GM19239 (cell line): ENCODE results near the gene GRIA3.
"Not testable (repeated sequence)": the region's sequence is repeated elsewhere in the genome, so short reads cannot be mapped to it uniquely, and the experiment has no call there.

Experiments used
- DNase-seq: peaks from one replicate; pipeline ENCODE4 v3.0.0; 2011; ENCODE audit warnings: low spot score; ENCODE audit not compliant: insufficient read length
- FAIRE-seq: peaks from 2 replicates; lab custom pipeline; 2011; peaks lifted over from hg19 to GRCh38; lab: Jason Lieb, UNC

GRIA3 gene

DNA sequence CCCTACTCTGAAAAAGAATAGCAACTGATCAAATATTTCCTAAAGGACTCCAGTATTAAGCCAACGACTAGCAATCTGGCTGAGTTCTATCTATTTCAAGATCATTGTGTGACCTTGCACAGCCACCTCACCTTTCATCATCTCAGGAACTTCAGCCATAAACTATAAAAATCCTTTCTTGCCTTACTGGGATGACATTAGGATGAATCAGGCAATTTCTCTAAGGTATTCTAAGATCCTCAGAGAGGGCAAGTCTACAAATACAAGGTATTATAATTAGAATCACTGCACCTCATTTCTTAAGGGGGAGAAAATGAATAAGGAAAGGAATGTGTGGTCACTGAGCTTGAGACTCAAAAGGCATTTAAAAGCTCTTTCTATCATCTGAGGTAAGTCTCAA, 152.6 kb downstream of the GRIA3 start:
- FAIRE-seq (peak; percentile 60), DNase-seq (no peak)

DNA sequence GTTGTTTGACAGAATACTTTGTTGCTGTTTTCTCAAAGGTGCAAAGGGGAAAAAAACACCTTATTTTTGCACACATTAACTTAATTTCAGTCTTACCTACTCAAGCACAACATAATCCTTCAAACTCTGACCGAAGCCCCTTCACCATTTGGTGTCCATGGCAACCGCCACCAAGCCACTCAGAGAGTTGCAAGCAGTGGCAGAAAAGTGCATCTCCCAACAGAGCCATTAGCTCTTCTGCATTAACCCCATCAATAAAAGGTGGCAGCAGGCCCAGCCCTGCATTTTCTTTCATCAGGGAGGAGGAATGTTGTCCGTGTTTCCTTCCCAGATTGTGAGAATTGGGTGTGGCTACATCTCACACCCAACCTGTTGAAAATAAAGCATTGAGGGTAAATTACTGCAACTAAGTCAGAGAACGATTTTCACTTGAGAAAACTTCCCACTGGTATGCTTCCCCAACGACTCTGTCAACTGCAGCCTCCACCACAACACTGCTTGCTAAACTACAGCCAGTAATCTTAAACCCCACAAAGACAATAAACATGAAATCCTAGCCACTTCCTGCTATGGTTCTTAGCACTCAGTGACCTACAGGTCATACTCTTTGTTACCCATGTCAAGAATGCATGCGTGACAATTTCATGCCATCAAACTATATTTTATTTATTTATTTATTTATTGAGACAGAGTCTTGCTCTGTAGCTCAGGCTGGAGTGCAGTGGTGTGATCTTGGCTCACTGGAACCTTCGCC, 154.0 kb downstream of the GRIA3 start:
- no peak for FAIRE-seq
- no peak for DNase-seq

DNA sequence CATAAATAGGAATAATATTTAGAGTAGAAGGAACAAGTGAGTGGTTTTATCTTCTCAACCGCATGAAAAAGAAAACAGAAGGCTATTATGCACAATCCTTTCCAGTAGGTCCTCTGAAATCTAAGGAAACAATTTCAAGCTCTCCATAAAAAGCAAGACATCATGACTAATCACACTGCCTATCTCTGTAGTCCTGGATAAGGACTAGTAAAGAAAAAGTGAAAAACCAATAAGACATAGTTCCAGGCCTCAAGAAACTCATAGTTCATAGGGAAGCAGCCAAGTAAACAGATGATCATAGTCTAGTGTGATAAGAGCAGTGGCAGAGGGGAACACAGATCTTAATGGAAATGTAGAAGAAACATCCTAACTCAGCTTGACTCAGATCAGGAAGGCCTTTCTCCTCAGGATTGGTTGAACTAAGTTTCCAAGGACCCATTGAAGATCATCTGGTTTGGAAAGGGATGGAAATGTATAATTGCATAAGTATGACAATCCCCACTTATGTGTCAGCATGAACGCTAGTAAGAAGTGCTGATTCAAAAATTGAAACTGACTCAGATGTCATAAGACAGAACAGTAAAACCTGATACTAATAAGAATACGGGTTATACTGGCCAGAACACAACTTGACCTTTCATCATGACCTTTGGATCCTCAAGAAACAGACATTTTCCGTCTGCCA, 155.3 kb downstream of the GRIA3 start:
- DNase-seq: no peak
- FAIRE-seq: no peak

DNA sequence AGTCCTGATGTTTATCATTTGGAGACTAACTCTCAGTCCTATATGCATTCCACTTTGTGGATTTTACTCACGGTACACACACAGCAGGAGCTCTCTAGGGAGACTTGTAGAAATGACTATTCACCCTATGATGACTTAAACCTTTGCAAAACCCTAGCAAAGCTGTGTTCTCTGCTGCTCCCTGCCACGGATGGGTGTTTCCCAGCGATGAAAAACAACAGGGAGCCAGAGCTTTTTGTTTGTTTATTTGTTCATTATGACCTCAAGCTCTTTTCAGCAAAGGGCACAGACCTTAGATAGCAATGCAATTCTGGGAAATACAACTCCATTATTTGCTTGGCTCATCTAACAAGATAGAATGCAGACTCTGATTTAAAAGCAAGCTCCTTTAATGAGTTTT, 156.6 kb downstream of the GRIA3 start:
- FAIRE-seq (peak; percentile 64), DNase-seq (no peak)

DNA sequence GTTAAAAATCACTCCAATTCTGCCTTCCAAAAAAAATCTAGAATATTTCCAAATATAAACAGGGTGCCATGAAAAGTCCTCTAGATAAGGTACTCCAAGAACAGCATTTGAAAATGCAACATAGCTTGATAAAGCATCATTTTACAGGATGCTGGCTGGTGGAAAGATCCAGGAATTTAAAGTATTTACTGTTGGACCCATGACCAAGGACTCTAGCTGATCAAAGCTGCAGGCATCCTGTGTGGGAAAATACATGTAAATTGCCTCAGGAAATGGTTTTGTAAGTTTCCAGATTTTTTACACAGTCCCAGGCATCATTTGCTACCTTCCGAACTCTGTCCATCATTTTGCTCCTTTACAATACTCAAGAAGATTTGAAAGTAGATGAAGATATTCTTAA, 164.4 kb downstream of the GRIA3 start:
- DNase-seq: no peak
- peak; percentile 79 for FAIRE-seq

DNA sequence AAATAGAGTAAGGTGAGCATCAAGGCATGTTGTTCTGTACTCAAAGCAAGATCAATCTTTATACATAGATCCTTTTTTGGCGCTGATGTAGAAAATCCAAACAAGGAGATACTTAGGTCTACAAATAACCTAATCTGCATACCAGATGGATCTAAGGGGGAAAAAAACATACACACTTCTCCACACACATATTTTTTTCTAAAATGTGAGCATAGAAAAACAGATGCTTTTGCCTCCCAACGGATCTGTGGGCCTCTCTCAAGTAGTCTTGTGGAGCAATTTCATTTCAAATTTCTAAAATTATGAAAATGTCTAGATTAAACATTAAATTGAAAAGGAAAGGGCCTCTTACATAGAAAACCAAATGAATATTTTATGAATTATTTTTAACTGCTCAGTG, 166.1 kb downstream of the GRIA3 start:
- DNase-seq: no peak

DNA sequence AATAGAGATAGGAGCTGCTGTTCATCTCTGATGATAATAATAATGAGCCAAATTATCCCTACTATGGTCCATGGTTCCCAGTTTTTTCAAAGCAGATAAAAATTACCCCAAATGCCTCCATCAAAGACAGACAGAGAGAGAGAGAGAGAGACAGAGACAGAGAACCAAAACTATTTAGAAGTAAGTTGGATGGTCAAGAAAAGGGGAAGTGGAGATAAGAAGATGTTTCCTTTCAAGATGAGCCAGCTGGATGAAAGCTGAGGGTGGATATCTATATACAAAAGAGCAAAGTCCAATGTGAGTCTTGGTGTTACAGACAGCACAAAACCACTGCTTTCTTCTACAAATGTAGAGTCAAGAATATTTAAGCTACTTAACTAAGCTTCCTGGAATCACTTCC, 173.9 kb downstream of the GRIA3 start:
- FAIRE-seq: peak; percentile 97

More for the DNA sequence above, 166.1 kb downstream of the GRIA3 start:
- FAIRE-seq: no peak

DNA sequence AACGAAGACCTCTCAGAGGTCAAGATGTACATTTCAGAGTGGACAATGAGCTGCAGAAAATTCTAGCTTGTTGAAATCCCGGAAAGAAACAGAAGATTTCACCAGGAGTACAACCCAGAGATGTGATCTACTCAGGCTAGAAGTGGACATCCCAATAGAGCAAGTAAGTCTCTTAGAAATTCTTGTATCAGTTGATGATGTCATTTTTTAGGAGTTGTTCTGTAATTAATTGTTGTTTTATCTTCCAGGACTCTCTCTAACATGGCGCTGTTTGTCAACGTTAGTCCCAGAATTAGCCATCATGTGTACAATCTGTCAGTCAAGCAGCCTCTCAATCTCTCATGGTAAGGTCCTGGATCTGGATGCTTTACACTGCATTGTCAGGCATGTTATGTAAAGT, 174.4 kb downstream of the GRIA3 start:
- no peak for FAIRE-seq
- DNase-seq: no peak

More for the DNA sequence above, 173.9 kb downstream of the GRIA3 start:
- peak; percentile 8 for DNase-seq

DNA sequence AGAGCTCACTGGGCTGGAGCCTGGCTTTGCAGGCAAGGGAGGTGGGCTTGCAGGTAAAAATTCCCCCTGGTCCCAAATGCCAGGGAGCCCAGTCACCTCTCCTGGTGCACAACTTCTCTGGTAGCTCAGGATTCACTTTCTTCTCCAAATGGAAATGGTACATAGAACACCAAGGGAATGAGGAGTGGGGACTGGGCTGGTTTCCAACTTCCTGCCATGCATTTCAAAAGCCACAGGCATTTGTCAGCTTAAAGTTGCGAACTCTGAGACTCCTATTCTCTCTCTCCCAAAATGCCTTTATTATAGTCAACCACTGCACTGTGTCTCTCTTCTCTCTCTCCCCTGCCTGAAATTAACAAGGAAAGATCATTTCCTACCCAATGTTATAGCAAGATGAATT, 177.3 kb downstream of the GRIA3 start:
- FAIRE-seq (no peak), DNase-seq (no peak)

DNA sequence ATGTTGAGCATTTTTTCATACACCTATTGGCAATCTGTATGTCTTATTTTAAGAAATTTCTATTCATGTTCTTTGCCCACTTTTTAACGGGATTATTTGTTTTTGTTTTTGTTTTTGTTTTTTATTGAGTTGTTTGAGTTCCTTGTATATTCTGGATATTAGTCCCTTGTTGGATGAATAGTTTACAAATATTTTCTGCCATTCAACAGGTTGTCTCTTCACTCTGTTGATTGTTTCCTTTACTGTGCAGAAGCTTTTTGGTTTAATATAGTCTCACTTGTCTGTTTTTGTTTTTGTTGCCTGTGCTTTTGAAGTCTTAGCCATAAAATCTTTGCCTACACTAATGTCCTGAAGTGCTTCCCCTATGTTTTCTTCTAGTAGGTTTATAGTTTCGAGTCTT, 202.1 kb downstream of the GRIA3 start:
- not testable (repeated sequence) for FAIRE-seq, DNase-seq

DNA sequence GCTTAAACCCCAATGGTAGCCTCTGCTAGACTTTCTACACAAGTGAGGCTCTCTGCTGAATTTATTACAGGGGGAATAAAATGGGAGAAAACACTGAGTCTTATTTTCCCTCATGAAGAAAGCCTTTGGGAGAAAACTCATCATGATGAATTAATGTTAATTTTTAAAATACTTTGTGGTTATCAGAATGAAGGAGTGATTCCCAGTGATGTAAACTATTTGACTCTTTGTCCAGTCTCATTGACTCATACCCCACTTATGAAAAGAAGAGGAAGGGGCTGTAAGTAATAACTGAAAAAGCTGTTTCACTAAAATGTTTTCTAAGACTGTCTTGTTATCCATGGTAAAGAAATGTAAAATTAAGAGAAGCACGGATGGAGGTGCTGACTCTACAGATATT, 208.8 kb downstream of the GRIA3 start:
- FAIRE-seq: no peak
- DNase-seq: no peak

DNA sequence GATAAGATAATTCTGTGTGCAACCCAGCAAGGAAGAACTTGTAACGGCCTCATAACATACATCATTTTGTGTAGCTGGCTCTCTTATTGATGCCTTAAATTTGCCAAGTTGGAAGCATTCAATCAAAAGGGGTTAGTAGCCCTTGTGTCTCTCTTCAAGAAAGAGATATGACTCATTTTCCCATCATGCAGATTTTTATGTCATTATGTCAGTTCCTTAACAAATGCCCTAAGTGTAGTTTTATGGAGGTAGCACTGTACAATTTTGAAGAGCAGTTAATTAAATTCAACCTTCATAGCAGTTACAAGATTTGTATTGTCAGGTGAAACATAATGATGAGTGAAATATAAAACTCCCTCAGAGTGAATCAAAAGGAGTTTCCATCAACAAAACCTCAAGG, 215.6 kb downstream of the GRIA3 start:
- FAIRE-seq (no peak), DNase-seq (no peak)

DNA sequence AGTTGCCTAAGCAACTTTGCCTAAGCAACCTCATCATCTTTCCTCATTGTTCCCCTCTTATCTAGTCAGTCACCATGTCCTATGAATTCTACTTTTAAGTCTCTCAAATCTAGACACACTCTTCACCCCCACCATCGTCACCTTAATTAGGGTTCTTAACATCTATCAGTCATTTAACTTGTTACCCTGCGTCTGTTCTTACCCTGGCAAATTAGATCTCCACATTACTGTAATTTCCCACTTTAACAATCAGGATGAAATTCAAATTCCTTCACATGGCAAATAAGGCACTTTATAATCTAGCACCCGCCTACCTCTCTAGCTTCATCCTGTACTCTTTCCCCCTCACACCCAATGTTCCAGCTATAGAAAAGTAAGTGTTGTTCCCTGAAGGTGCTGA, 221.2 kb downstream of the GRIA3 start:
- DNase-seq: no peak
- no peak for FAIRE-seq

DNA sequence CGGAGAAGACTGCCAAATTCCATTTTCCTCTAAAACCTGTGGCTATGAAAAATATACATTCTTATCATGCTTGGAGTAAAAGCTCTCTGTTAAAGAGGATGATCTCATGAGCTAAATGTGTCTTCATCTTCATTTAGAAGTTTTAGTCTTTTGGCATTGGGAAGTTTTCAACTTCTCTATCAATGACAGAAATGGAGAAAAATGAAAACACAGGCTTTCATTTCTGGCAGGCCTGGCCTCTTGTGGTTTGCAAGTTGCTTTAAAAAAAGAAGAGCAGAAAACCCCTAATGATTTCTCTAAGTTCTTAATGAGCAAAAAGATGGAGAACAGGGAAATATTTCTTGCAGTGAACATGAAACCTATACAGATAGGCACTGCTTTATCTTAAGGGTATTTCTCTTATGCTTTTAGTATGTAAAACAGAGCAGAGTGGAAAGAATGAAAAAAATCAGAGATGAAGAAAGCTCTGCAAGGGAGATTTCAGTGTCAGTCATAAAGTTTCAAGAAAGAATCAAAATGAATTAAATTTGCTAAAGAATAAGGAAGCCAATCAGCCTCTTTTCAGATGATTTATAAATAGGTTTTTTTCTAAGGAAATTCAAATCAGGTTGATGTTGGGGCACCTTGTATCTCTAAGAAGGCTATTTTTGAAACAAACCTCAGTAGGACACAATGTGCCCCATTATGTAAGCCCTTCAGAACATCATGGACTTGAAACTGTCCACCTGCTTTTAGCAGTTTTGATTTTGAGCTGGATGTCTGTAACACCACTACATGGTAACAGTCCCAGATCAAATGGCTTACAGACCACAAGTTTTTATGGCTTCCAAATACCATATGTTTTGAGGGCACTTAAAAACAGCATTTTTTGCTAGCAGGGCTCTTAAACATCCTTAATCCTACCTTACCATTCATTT, 225.0 kb downstream of the GRIA3 start:
- no peak for DNase-seq
- FAIRE-seq: peak; percentile 90

DNA sequence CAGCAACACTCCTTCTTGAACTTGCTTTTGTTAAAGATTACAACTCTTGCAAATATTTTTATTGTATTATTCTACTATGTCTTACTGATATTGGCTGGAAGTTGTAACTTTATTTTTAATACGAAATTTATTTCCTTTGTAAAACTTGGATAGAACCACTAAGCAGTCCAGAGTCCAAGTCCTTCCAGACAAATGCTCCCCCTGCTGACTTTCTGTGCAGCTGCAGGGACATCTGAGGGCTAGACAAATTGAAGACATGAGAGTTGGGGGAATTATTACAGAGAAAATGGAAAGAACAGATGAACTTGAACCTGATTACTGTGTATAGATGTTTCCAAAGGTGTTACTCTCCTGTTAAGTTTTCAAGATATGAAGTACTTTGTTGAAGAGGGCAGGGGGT, 238.8 kb downstream of the GRIA3 start:
- FAIRE-seq: peak; percentile 89
- DNase-seq: no peak

DNA sequence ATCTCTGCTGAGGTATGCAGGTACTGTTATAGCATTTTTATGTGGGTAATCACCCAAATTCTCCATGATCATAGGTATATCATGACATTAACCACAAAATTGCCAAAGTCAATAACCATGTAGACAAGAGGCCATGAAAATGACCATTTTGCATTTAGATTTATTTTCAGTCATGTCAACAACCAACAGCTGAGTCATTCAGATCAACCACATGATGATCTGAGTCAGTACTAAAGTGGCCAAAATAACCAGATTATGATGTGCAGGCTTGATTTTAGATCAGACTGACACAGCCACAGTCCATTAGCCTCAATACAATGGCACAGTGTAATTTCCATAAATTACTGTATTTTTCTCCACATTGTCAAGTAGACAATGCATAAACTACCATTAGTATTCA, 240.5 kb downstream of the GRIA3 start:
- DNase-seq (no peak), FAIRE-seq (peak; percentile 79)

DNA sequence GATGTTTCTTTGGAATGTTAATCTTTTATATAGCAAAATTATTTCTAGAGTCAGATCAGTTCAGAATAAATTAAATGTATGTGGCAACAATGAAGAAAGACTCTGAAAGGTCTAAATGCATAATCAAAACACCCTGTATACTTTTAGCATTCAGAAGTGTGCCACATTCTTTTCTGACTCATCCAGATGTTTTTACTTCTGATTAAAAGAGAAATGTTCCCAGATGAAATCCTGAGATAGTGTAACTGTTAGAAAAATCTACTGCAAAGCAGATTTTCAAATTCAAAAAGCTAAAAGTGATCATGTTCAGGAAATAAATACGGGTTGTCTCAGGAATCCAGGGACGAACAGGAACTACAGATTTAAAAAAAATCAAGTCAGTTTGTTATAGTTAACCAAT, 241.4 kb downstream of the GRIA3 start:
- DNase-seq (no peak), FAIRE-seq (no peak)

DNA sequence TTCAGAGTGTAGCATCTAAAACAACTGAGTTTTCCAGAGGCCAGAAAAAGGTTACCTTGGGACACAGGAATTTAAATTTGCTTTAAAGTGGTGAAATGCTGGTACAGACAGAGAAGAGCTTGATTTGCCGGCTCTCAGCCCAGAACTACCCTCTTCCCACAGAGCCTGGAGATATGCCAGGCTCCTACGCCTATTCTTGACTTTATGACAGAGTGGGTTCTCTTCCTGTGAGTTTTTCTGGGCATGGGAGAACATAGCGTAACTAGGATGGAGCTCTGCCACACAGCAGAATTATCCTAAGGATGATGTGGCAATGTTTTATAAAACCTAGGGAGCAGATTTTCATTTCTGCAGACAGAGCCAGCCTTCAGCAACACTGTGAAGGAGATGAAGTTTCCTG, 241.8 kb downstream of the GRIA3 start:
- peak; percentile 49 for FAIRE-seq
- no peak for DNase-seq

DNA sequence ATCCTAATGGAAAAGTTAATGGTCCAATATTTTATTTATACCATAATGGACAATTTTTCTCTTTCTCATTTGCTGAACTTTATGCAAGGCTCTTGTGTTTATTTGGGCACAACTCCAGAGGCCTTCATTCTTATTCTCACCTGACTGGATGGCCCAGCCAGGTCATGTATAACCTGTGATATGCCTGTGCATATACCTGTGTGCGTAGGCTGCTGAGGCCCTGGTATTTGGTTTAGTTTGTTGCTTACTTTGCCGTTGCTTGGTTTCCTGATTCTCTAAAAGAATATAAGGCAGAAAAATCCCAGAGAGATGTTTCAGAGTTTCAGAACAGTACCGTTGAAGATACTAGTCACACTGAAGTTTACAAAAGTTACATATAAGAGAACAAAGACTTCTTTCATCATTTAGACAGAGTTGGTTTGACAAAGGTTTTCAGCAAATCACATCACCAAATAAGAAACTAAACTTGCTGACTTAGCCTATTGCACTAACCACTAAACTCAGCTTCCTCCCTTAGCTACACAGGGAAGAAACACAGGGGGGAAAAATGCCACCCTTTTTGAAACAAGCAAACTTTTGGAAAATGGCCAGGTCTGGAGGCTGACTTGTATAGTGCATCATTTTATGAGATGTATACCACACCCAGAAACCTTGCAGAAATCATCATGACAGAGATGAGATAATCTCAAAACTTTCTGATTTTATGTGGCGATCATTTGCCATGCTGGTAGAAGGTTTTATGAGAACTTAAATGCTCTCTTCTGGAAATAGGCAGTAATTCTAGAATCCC, 248.5 kb downstream of the GRIA3 start:
- DNase-seq (no peak), FAIRE-seq (no peak)

DNA sequence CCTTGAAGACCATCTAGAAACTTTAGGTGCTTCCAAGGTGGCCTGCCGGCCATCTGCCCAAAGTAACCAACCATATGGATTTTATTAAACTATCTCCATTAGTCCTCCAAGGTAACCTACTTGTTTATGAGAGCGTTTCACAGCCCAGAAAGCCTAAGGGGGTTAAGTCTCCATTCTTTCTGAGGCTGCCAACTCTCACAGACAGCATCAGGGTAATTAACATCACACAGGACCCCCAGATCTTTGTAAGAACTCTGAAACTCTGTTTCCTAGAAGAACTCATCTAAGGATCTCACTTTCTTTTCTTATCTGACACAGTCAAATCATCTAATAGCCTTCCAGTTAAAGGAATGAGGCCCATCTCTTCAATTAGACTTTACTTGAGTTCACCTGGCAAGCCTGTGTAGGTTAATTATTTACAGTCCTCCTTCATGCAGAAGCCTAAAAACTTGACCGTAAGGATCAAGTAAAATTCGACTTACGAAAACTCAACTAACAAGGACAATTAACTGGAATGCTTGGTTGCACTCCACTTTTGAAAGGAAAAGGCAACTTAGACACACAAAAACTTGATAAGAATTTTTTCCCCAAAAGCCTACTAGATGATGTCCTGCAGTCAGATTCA, 252.5 kb downstream of the GRIA3 start:
- DNase-seq: no peak
- FAIRE-seq: peak; percentile 60
